H9 (cell line): ENCODE measurements around the gene CHRNA9. TPM values are rescaled to one million over a fixed set of nuclear protein-coding genes. Genes with fewer than 3 reads are reported as not detected.

ENCODE experiments used
- DNase-seq: peaks from one replicate; pipeline ENCODE4 v3.0.0-alpha.2; 2017
- H2AFZ ChIP-seq: one replicate; pipeline ENCODE4 v1.6.1; 2013; ENCODE audit warnings: mild to moderate bottlenecking, low read length, control low read depth, moderate library complexity
- H2AK5ac ChIP-seq: 2 replicates; pipeline ENCODE4 v1.6.1; 2013; ENCODE audit warnings: low read length, control low read depth, mixed read lengths; ENCODE audit not compliant: insufficient read length
- H2BK120ac ChIP-seq: one replicate; pipeline ENCODE4 v1.6.1; 2013; ENCODE audit warnings: low read depth, mild to moderate bottlenecking, low read length, control low read depth, inconsistent platforms; ENCODE audit not compliant: poor library complexity, severe bottlenecking
- H2BK12ac ChIP-seq: 2 replicates; pipeline ENCODE4 v1.6.1; 2013; ENCODE audit warnings: low read length, control low read depth, mixed read lengths, low read depth; ENCODE audit not compliant: insufficient read length
- H2BK15ac ChIP-seq: 2 replicates; pipeline ENCODE4 v1.6.1; 2013; ENCODE audit warnings: low read depth, low read length, control low read depth
- H2BK20ac ChIP-seq: one replicate; pipeline ENCODE4 v1.6.1; 2013; ENCODE audit warnings: low read depth, mild to moderate bottlenecking, low read length, control low read depth, inconsistent platforms; ENCODE audit not compliant: poor library complexity, severe bottlenecking
- H2BK5ac ChIP-seq: 2 replicates; pipeline ENCODE4 v1.6.1; 2013; ENCODE audit warnings: low read length, control low read depth, mixed read lengths; ENCODE audit not compliant: insufficient read length
- H3K14ac ChIP-seq: 2 replicates; pipeline ENCODE4 v1.6.1; 2013; ENCODE audit warnings: low read length, control low read depth; ENCODE audit not compliant: insufficient read depth
- H3K18ac ChIP-seq: 2 replicates; pipeline ENCODE4 v1.6.1; 2013; ENCODE audit warnings: low read depth, mild to moderate bottlenecking, mixed read lengths, low read length, control low read depth; ENCODE audit not compliant: insufficient read length
- H3K23ac ChIP-seq: 2 replicates; pipeline ENCODE4 v1.6.1; 2013; ENCODE audit warnings: low read length, control low read depth, mixed read lengths, low read depth; ENCODE audit not compliant: insufficient read length
- H3K23me2 ChIP-seq: 2 replicates; pipeline ENCODE4 v1.6.1; 2013; ENCODE audit warnings: low read depth, mild to moderate bottlenecking, mixed read lengths, low read length, control low read depth; ENCODE audit not compliant: insufficient read length, poor library complexity, severe bottlenecking
- H3K27ac ChIP-seq: 2 replicates; pipeline ENCODE4 v1.5.1; 2013; ENCODE audit warnings: low read length, control low read depth, mixed read lengths, low read depth; ENCODE audit not compliant: insufficient read length
- H3K27me3 ChIP-seq: 2 replicates; pipeline ENCODE4 v1.6.1; 2013; ENCODE audit warnings: low read length, control low read depth, inconsistent platforms; ENCODE audit not compliant: insufficient read depth
- H3K4ac ChIP-seq: 2 replicates; pipeline ENCODE4 v1.6.1; 2013; ENCODE audit warnings: low read depth, mild to moderate bottlenecking, control low read depth, inconsistent platforms, low read length, moderate library complexity
- H3K4me1 ChIP-seq: 2 replicates; pipeline ENCODE4 v1.6.1; 2013; ENCODE audit warnings: low read length, control low read depth, inconsistent platforms; ENCODE audit not compliant: insufficient read depth
- H3K4me2 ChIP-seq: 2 replicates; pipeline ENCODE4 v1.6.1; 2013; ENCODE audit warnings: low read length, control low read depth, mixed read lengths; ENCODE audit not compliant: insufficient read length, insufficient read depth
- H3K56ac ChIP-seq: 2 replicates; pipeline ENCODE4 v1.6.1; 2013; ENCODE audit warnings: low read depth, mild to moderate bottlenecking, mixed read lengths, low read length, control low read depth; ENCODE audit not compliant: insufficient read length
- H3K79me1 ChIP-seq: 2 replicates; pipeline ENCODE4 v1.6.1; 2013; ENCODE audit warnings: low read depth, mild to moderate bottlenecking, moderate library complexity, low read length, control low read depth, inconsistent platforms; ENCODE audit not compliant: insufficient read depth, poor library complexity, severe bottlenecking
- H3K79me2 ChIP-seq: 2 replicates; pipeline ENCODE4 v1.6.1; 2013; ENCODE audit warnings: low read length, control low read depth, inconsistent platforms; ENCODE audit not compliant: insufficient read depth
- H3K9ac ChIP-seq: 2 replicates; pipeline ENCODE4 v1.6.1; 2013; ENCODE audit warnings: low read length, control low read depth, mixed read lengths; ENCODE audit not compliant: insufficient read length; ENCODE audit errors: extremely low read depth
- H3K9me3 ChIP-seq: one replicate; pipeline ENCODE4 v1.6.1; 2013; ENCODE audit warnings: low read depth, low read length, inconsistent platforms; ENCODE audit not compliant: control insufficient read depth
- H3T11ph ChIP-seq: one replicate; pipeline ENCODE4 v1.6.1; 2013; ENCODE audit warnings: mild to moderate bottlenecking, low read length, control low read depth, inconsistent platforms
- H4K20me1 ChIP-seq: one replicate; pipeline ENCODE4 v1.6.1; 2013; ENCODE audit not compliant: control insufficient read depth, insufficient read length, insufficient read depth
- H4K5ac ChIP-seq: 2 replicates; pipeline ENCODE4 v1.6.1; 2013; ENCODE audit warnings: low read depth, mild to moderate bottlenecking, mixed read lengths, low read length, control low read depth; ENCODE audit not compliant: insufficient read length
- H4K8ac ChIP-seq: replicated peaks from 2 replicates; pipeline ENCODE4 v1.6.1; 2013; ENCODE audit warnings: low read length, control low read depth, mixed read lengths, low read depth; ENCODE audit not compliant: insufficient read length
- H4K91ac ChIP-seq: 2 replicates; pipeline ENCODE4 v1.6.1; 2013; ENCODE audit warnings: low read depth, mild to moderate bottlenecking, moderate library complexity, mixed read lengths, low read length, control low read depth; ENCODE audit not compliant: insufficient read length
- H3K27ac Mint-ChIP-seq, 3 experiments: 2 replicates in 2 of 3; 3 replicates in 1 of 3; pipeline ENCODE4 v1.8.0; 2020 to 2021; ENCODE audit warnings: mixed read lengths in 3 of 3, mild to moderate bottlenecking in 1 of 3, moderate library complexity in 1 of 3
- H3K27me3 Mint-ChIP-seq: 2 replicates; pipeline ENCODE4 v1.8.0; 2021; ENCODE audit warnings: low read depth, mild to moderate bottlenecking, moderate library complexity, mixed read lengths
- H3K36me3 Mint-ChIP-seq, 3 experiments: 2 replicates in 2 of 3; 3 replicates in 1 of 3; pipeline ENCODE4 v1.8.0; 2020 to 2021; ENCODE audit warnings: low read depth in 3 of 3, mixed read lengths in 3 of 3; ENCODE audit not compliant: insufficient read depth in 1 of 3
- H3K4me1 Mint-ChIP-seq, 2 experiments: 2 replicates each; pipeline ENCODE4 v1.8.0; 2020; ENCODE audit warnings: mixed read lengths in 2 of 2
- H3K4me3 Mint-ChIP-seq, 2 experiments: 2 replicates in 1 of 2; 3 replicates in 1 of 2; pipeline ENCODE4 v1.8.0; 2020 to 2021; ENCODE audit warnings: mild to moderate bottlenecking in 2 of 2, mixed read lengths in 2 of 2, moderate library complexity in 1 of 2
- H3K9me3 Mint-ChIP-seq, 2 experiments: 2 replicates in 1 of 2; 3 replicates in 1 of 2; pipeline ENCODE4 v1.8.0; 2020; ENCODE audit warnings: mild to moderate bottlenecking in 2 of 2, mixed read lengths in 2 of 2, moderate library complexity in 1 of 2
- CTCF ChIP-seq: fragments of 200-600 bp; sonication (generic); conservative IDR thresholded peaks from 3 replicates; pipeline ENCODE4 v1.8.0; 2021; ENCODE audit warnings: antibody characterized with exemption, mild to moderate bottlenecking
- WGBS: extraction: QIAGEN DNeasy Blood & Tissue Kit; methylation state at CpG from one replicate; pipeline ENCODE4 v1.1.7; 2013; ENCODE audit warnings: missing lambda C conversion rate, low lambda C conversion rate, mixed read lengths; ENCODE audit not compliant: insufficient read length; ENCODE audit errors: extremely low coverage; 5-methylcytosine and 5-hydroxymethylcytosine counted together
- total RNA-seq: library from RNA; stranded (reverse); gene quantifications from 2 replicates; pipeline ENCODE4 v1.2.1, GENCODE V29; 2021

Gene CHRNA9
- total RNA-seq, 1 experiment from 2014 or later = 1.2 TPM

GRCh38 chr4:40373636-40374035 is 38.5 kb downstream of the CHRNA9 start:
- Histone ChIP-seq H3K14ac (no peak overlapping the region), H4K20me1 (no peaks in the 10 kb centered on the region), H2BK12ac (no peak overlapping the region), H3K79me2 (no peaks in the 10 kb centered on the region), H2BK20ac (no peak overlapping the region), H3K27me3 (no peaks in the 10 kb centered on the region), H2AFZ (no peak overlapping the region), H3K79me1 (no peaks in the 10 kb centered on the region), H3K23ac (no peak overlapping the region), H3K4me1 (no peaks in the 10 kb centered on the region), H2BK120ac (no peak overlapping the region), H3K9me3 (no peaks in the 10 kb centered on the region), H3K23me2 (no peaks in the 10 kb centered on the region), H3K18ac (no peak overlapping the region), H3T11ph (no peak overlapping the region), H4K91ac (no peak overlapping the region), H4K8ac (no peak overlapping the region), H4K5ac (no peak overlapping the region), H3K4me2 (no peak overlapping the region), H3K27ac (no peak overlapping the region), H3K56ac (no peak overlapping the region), H3K9ac (no peak overlapping the region), H2AK5ac (no peak overlapping the region), H3K4ac (no peak overlapping the region), H2BK15ac (no peak overlapping the region), H2BK5ac (no peak overlapping the region)
- H3K4me1 Mint-ChIP-seq = no peaks in the 10 kb centered on the region; a peak in 1 of 4 replicates
- peaks cover 3% of the 10 kb centered on the region; the same call in 1 of the 2 replicates for H3K27me3 Mint-ChIP-seq
- WGBS = no CpG with 5 or more reads among the region's 3 CpGs
- DNase-seq = no peak
- H3K36me3 Mint-ChIP-seq = no peaks in the 10 kb centered on the region
- no peak overlapping the region for H3K27ac Mint-ChIP-seq
- H3K4me3 Mint-ChIP-seq = no peak overlapping the region
- TF ChIP-seq CTCF = no peak
- no peaks in the 10 kb centered on the region for H3K9me3 Mint-ChIP-seq
